HG03457 (cell line): ENCODE results near the gene ACKR3.

ENCODE experiments used
- ATAC-seq: cut with Tn5 transposase; IDR thresholded peaks from one replicate; pipeline ENCODE4 v1.9.1; 2021; ENCODE audit warnings: moderate number of reproducible peaks; ENCODE audit not compliant: unreplicated experiment

The ACKR3 gene

GRCh38 chr2:236568068-236568921 lies 1.3 kb upstream of the ACKR3 start:
- ATAC-seq = no peak

GRCh38 chr2:236568922-236569572 lies 578 bp upstream of the ACKR3 start:
- ATAC-seq = no peak

- no peak for ATAC-seq
Measured at GRCh38 chr2:236570081-236570868, 650 bp downstream of the ACKR3 start.

- ATAC-seq = no peak
Measured at GRCh38 chr2:236571145-236571544, 1.5 kb downstream of the ACKR3 start.

- no peak for ATAC-seq
Measured at GRCh38 chr2:236572482-236572881, 2.9 kb downstream of the ACKR3 start.

- ATAC-seq = no peak
Measured at GRCh38 chr2:236573066-236573929, 3.7 kb downstream of the ACKR3 start.

GRCh38 chr2:236574000-236574399 lies 4.4 kb downstream of the ACKR3 start:
- no peak for ATAC-seq

- ATAC-seq = no peak
Measured at GRCh38 chr2:236574424-236575145, 5.0 kb downstream of the ACKR3 start.

- no peak for ATAC-seq
Measured at GRCh38 chr2:236575510-236575909, 5.9 kb downstream of the ACKR3 start.

- no peak for ATAC-seq
Measured at GRCh38 chr2:236576087-236576486, 6.5 kb downstream of the ACKR3 start.

GRCh38 chr2:236576953-236577352 lies 7.3 kb downstream of the ACKR3 start:
- ATAC-seq = no peak

GRCh38 chr2:236577481-236578410 lies 8.1 kb downstream of the ACKR3 start:
- ATAC-seq = no peak

GRCh38 chr2:236578411-236578846 lies 8.8 kb downstream of the ACKR3 start:
- no peak for ATAC-seq

- ATAC-seq = no peak
Measured at GRCh38 chr2:236579048-236579745, 9.6 kb downstream of the ACKR3 start.

- ATAC-seq = no peak
Measured at GRCh38 chr2:236579746-236580315, 10.2 kb downstream of the ACKR3 start.

- ATAC-seq = no peak
Measured at GRCh38 chr2:236580746-236581355, 11.2 kb downstream of the ACKR3 start.

- ATAC-seq = no peak
Measured at GRCh38 chr2:236581546-236581945, 11.9 kb downstream of the ACKR3 start.
